NCI-H460 (cell line): ENCODE results near the gene ACP1. TPM values are rescaled to one million over a fixed set of nuclear protein-coding genes. Genes with fewer than 3 reads are reported as not detected.

Experiments
- DNase-seq: peaks from one replicate; pipeline ENCODE4 v3.0.0-alpha.2; 2016; ENCODE audit warnings: low read depth; ENCODE audit errors: extremely low read depth
- polyA plus RNA-seq: library from polyadenylated mRNA; depleted of rRNA; stranded (reverse); fragments of >200 nt; gene quantifications from 2 replicates; pipeline ENCODE4 v1.2.3, GENCODE V29; 2014; cell fraction: nucleus; rRNA removed
- total RNA-seq: library from RNA; depleted of rRNA; stranded (reverse); fragments of >200 nt; shearing (Covaris generic); gene quantifications from 2 replicates; pipeline ENCODE4 v1.2.3, GENCODE V29; 2014; rRNA removed

The ACP1 gene
- 261 and 270 TPM in 2 replicates for total RNA-seq
- polyA plus RNA-seq = 201 and 250 TPM in 2 replicates

DNA sequence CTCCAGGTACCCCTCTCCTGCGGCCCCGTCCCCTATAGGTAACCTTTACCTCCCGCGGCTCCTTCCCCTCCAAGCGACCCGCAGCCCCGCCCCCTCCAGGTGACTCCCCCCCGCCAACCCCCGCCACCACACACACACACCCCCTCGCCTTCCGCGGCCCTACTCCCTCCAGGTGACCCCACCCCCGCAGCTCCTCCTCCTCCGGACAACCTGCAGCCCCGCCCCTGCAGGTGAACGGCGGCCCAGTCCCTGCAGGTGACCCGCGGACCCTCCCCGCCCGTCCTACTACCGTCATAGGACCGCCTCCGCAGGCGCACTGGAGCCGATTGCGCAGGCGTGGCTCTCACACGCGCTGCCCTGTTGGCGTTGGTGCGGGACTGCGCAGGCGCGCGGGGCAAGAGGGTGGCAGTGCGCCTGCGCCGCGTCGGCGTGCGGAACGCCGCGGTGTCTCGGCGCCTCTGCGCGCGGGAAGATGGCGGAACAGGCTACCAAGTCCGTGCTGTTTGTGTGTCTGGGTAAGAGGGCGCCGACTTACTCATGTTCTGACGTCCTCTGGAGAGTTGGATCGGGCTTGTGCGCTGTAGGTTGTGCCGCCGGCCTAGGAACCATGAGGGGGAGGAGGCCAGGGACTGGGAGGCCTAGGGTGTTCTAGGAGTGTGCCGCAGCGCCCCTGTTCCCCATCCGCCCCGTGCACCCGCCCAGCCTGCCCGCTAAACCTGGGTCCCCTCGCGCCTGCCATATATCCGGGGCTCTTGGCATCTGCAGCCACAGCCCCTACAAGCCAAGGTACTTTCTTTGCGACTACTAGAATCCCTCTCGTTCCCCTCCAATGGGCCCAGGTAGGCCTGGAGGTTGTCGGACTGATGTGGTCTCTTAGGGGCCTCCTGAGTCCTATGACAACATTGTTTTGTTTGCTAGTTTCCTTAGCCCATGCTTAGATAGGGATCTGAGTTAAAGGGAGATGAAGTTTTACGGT, at the start of gene ACP1:
Gene ACP1, plus strand, starts transcription at position 455 of the 976 bp plus-strand sequence. Its CDS starts 18 bp downstream, at position 473.
- peak; percentile 91 for DNase-seq

DNA sequence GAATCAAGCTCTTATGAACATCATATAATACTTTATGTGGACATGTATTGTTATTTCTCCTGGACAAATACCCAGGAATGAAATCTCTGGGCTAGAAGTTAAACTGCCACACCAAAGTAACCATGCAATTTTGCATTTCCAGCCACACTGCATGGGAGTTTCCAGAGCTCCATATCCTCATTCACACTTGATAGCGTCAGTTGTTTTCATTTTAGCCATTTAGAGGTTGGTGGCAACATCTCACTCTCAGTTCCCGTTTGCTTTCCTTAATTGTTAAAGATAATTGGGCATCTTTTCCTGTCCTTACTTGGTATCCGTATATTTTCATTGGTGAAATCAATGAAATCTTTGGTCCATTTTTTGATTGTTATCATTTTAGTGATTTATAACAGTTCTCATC, 48.7 kb upstream of the ACP1 start:
- DNase-seq = no peak

- DNase-seq = no peak
Observed at GRCh38 chr2:223451-223850, 41.3 kb upstream of the ACP1 start.

DNA sequence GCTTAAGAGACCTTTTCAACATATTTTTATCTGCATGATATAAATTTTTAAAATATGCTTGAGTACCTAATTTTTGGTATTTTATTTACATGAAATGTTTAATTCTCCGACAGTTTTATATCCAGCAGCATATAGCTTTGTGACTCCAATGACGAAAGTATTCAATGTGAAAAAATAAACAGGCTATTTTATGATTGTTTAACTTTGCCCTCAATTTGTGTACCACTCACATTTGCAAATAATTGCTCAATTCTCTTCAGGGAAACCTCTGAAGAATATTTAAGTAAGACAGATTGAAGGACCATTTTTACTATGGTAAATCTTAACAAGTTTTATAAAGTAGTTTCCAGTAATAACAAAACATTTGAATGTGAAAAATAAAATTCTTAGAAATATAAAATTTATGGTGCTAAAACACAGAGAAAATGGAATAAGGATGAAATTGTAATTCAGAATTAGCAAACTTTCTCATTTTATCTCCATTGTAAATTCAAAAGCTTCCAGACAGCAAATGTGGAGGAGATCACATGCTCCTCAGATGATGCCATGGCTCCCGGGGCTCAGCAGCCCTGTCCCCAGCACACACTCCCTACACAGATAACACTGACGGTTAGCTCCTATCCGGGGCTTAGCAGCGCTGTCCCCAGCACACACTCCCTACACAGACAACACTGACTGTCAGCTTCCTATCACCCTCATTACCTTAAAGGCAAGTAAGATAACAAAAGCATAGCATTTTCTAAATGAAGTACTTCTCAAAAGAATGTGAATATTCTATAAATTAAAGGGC, 40.6 kb upstream of the ACP1 start:
- DNase-seq = no peak

GRCh38 chr2:228115-228514, 36.6 kb upstream of the ACP1 start:
- no peak for DNase-seq

GRCh38 chr2:228518-229278, 36.0 kb upstream of the ACP1 start:
- DNase-seq = no peak

- DNase-seq = no peak
Observed at GRCh38 chr2:231521-232185, 33.1 kb upstream of the ACP1 start.

GRCh38 chr2:233030-233429, 31.7 kb upstream of the ACP1 start:
- DNase-seq = no peak

DNA sequence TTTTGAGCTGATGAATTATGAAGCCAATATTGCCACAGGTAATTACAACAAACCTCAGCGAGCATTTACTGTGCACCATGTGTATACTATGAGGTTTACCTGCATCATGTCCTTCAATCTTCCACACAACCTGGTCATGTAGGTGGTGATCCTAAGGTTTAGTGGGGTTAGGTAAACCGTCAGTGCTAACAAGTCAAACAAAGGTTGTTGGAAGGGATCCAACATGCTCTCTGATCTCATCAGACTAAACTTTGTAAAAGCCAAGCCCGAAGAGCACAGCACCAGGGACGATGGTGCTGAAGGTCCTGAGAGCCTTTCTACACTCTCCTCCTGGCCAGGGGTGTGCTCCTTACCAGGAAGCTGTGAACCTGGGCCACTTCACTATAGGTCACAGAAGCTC, 30.3 kb upstream of the ACP1 start:
- DNase-seq = no peak

- DNase-seq = no peak
Observed at GRCh38 chr2:236993-237539, 27.7 kb upstream of the ACP1 start.

GRCh38 chr2:237878-238277, 26.9 kb upstream of the ACP1 start:
- no peak for DNase-seq

DNA sequence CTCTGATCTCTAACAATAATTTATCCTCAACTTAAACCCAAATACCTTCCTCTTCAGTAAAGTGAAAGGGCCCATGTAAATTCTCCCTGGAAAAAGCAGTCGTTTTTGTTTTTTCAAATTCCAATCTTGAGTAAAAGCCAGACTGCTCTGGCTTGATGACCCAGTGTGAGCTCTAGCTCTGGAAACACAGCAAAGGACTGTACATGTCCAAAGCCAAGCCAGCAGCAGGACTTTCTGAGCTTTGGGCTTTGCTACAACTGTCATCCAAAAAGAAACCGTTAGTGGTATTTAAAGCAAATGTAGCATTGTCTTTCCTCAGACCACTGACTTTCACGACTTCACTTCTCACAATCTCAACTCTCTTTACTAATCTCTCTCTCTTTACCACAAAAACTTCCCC, 26.3 kb upstream of the ACP1 start:
- no peak for DNase-seq

DNA sequence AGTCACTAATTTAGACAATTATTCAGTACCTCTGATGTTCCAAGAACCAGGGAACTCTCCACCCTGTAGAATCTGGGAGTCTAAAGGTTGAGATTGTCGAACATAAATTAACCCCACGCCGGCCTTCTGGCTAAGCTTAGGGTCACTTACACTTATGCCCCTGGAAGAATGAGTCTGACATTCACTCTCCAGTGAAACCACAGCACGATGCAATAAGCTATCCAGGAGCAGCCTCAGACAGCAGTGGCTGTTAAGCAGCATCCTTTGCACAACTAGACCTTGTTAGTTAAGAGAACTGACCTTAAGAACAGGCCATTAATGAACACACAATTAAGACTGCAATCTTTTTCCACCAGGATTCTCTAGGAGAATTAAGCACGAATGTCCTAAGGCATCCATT, 25.9 kb upstream of the ACP1 start:
- DNase-seq = no peak

- DNase-seq = no peak
Observed at GRCh38 chr2:244547-244946, 20.2 kb upstream of the ACP1 start.

GRCh38 chr2:246489-247144, 18.1 kb upstream of the ACP1 start:
- DNase-seq = peak; percentile 48

DNA sequence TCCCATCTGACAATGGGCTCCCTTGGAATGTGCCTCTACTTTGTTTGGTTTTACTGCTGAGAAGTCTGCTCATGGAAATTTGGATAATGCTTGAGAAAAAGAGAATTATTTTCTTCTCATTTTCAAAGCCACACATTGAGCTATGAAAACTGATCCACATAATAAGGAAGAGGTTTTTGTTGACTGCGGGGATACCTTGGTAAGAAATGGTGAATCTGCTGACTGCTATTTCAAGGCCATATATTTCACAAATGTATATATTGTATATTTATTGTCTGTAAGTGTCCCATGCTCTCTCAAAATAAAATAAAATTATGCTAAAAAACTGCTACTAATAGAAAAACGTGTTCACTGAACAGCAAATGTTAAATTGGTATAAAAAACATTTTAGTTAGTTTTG, 16.0 kb upstream of the ACP1 start:
- DNase-seq = no peak

DNA sequence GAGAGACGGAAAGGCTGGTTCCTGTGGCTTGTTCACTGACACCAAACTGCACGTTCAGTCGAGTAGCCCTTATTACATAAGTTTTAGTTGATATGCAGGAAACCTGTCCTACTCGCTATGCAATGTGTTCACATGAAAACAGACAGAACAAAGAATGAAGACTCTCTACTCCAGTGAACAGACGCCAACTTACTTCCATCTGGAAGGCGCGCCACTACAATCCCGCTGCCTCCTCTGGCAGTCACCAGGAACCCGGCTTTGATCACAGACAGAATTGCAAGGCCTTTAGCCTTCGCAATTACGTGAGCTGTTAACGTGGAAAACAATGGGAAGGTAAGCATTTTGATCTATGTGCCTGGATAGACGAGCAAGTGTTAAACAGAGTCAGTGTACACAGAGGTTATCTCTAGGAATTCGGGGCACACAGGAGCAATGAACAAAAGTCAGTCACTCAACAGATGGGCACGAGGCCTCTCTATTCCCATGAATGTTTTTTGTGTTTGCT, 15.2 kb upstream of the ACP1 start:
- DNase-seq = no peak

DNA sequence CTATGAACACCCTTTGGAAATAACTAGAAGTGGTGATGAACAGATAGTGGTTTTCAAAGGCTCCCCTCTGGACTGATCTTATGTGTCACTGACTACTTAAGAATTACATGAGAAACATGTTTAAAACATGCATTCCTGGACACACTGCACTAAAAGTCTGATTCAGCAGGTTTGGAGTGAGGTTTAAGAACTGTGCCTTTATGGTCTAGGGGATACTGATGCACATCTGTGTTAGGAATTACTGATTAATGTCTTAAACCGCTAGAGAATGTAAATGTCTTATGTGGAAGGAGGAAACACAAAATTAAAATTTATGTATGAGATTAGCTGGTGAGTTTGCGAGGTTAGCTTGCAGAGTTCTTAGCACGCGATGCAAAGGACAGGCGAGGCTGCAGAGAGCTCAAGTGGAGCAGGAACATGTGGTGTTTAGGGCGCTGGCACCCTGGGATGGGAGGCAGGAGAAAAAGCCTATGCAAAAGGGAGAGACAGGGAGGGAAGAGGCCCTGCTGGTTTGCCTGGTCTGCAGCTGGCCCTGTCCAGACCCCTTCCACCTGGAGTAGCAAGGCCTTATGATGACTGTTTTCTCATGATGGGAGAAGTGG, 12.6 kb upstream of the ACP1 start:
- no peak for DNase-seq

- DNase-seq = no peak
Observed at GRCh38 chr2:253202-253638, 11.5 kb upstream of the ACP1 start.
